IPS-NIHi11 (cell line): ENCODE data around the gene DNAJA1.
A peak's percentile ranks its signal among the peaks of the same experiment; 100 is the strongest.

Experiments
- DNase-seq: peaks from one replicate; pipeline ENCODE4 v3.0.0; 2012; ENCODE audit warnings: mixed read lengths, low spot score

DNAJA1 gene

GRCh38 chr9:33029231-33029786 is 4.2 kb downstream of the DNAJA1 start:
- no peak for DNase-seq

GRCh38 chr9:33030285-33030684 is 5.2 kb downstream of the DNAJA1 start:
- DNase-seq = no peak

- DNase-seq = no peak
Measured at GRCh38 chr9:33032292-33032691, 7.2 kb downstream of the DNAJA1 start.

GRCh38 chr9:33032865-33033264 is 7.8 kb downstream of the DNAJA1 start:
- DNase-seq = no peak

GRCh38 chr9:33040792-33041431 is 15.8 kb downstream of the DNAJA1 start:
- DNase-seq = no peak

- DNase-seq = no peak
Measured at GRCh38 chr9:33041432-33042188, 16.5 kb downstream of the DNAJA1 start.

- DNase-seq = no peak
Measured at GRCh38 chr9:33042473-33042872, 17.4 kb downstream of the DNAJA1 start.

GRCh38 chr9:33043671-33044070 is 18.6 kb downstream of the DNAJA1 start:
- DNase-seq = no peak

- DNase-seq = peak; percentile 88
Measured at GRCh38 chr9:33044162-33044673, 19.1 kb downstream of the DNAJA1 start.

GRCh38 chr9:33044677-33045282 is 19.7 kb downstream of the DNAJA1 start:
- peak; percentile 67 for DNase-seq

- DNase-seq = no peak
Measured at GRCh38 chr9:33046061-33046460, 21.0 kb downstream of the DNAJA1 start.

- no peak for DNase-seq
Measured at GRCh38 chr9:33048054-33048465, 23.0 kb downstream of the DNAJA1 start.

GRCh38 chr9:33049680-33050361 is 24.7 kb downstream of the DNAJA1 start:
- no peak for DNase-seq

GRCh38 chr9:33051144-33051543 is 26.1 kb downstream of the DNAJA1 start:
- DNase-seq = no peak

- no peak for DNase-seq
Measured at GRCh38 chr9:33065157-33066076, 40.3 kb downstream of the DNAJA1 start.

GRCh38 chr9:33068991-33069390 is 43.9 kb downstream of the DNAJA1 start:
- DNase-seq = no peak

GRCh38 chr9:33076046-33077004 is 51.3 kb downstream of the DNAJA1 start, which contains the start of gene SMU1:
Gene SMU1, minus strand, starts transcription at chr9:33076674. Its CDS starts 66 bp downstream, at chr9:33076608.
- DNase-seq = peak; percentile 95

- DNase-seq = no peak
Measured at GRCh38 chr9:33080534-33080933, 55.5 kb downstream of the DNAJA1 start.

GRCh38 chr9:33081128-33081851 is 56.2 kb downstream of the DNAJA1 start:
- peak; percentile 83 for DNase-seq
